ENCODE results near the gene PCNA. TPM values are rescaled to one million over a fixed set of nuclear protein-coding genes. Genes with fewer than 3 reads are reported as not detected.

PCNA gene
- polyA plus RNA-seq, 1 donor (not counting 4 experiments of a cell fraction or from before 2014, with no cell fraction given), result 130 TPM

GRCh38 chr20:5065879-5066383 lies 53.8 kb downstream of the PCNA start:
- no peak overlapping the region for H3K4me3 ChIP-seq (ENCODE audit: control insufficient read depth in 2 of 3, extremely low read depth in 1 of 3, insufficient read depth in 2 of 3, low read depth in 1 of 3, low read length in 3 of 3)
- no peaks in the 10 kb centered on the region for H3K9me3 ChIP-seq (ENCODE audit: control insufficient read depth, low read depth, low read length)
- peak overlapping the region; percentile 97 for H3K27ac ChIP-seq (ENCODE audit: control insufficient read depth, insufficient read depth, low read length)
- H3K4me1 ChIP-seq (ENCODE audit: control insufficient read depth, extremely low read depth, insufficient read depth, low read length), result peaks cover 21% of the 10 kb centered on the region
- H3K4me2 ChIP-seq (ENCODE audit: control insufficient read depth, extremely low read depth, insufficient read depth, low read depth, low read length), result peak overlapping the region; percentile 14
- H3K36me3 ChIP-seq (ENCODE audit: control insufficient read depth in 2 of 2, extremely low read depth in 1 of 2, insufficient read depth in 2 of 2, low read length in 2 of 2), result no peaks in the 10 kb centered on the region
- H3K9ac ChIP-seq (ENCODE audit: control insufficient read depth, extremely low read depth, insufficient read depth, low read length), result peak overlapping the region; percentile 65
- H3K79me2 ChIP-seq (ENCODE audit: control insufficient read depth, insufficient read depth, low read length), result no peaks in the 10 kb centered on the region
- no peaks in the 10 kb centered on the region for H3K9me1 ChIP-seq (ENCODE audit: control insufficient read depth, extremely low read depth, insufficient read depth, low read length)
- H2AFZ ChIP-seq (ENCODE audit: control insufficient read depth, low read length), result peak overlapping the region; percentile 16
- H4K20me1 ChIP-seq (ENCODE audit: control insufficient read depth, extremely low read depth, insufficient read depth, low read length), result no peaks in the 10 kb centered on the region
- FAIRE-seq (peak; percentile 98), DNase-seq (ENCODE audit: low read depth, low spot score) (peak; percentile 95)
- no peaks in the 10 kb centered on the region for H3K27me3 ChIP-seq (ENCODE audit: control insufficient read depth, extremely low read depth, insufficient read depth, low read length)
- dilution Hi-C loops (cut with MboI; ENCODE audit: extremely low pct_ligation_motif_present, low sequenced_read_pairs), result no loop called here
- no peak for TF ChIP-seq EZH2 (IDR thresholded peaks at IDR 0.05; ENCODE audit: low read length)
- TF ChIP-seq, protein P1, sequence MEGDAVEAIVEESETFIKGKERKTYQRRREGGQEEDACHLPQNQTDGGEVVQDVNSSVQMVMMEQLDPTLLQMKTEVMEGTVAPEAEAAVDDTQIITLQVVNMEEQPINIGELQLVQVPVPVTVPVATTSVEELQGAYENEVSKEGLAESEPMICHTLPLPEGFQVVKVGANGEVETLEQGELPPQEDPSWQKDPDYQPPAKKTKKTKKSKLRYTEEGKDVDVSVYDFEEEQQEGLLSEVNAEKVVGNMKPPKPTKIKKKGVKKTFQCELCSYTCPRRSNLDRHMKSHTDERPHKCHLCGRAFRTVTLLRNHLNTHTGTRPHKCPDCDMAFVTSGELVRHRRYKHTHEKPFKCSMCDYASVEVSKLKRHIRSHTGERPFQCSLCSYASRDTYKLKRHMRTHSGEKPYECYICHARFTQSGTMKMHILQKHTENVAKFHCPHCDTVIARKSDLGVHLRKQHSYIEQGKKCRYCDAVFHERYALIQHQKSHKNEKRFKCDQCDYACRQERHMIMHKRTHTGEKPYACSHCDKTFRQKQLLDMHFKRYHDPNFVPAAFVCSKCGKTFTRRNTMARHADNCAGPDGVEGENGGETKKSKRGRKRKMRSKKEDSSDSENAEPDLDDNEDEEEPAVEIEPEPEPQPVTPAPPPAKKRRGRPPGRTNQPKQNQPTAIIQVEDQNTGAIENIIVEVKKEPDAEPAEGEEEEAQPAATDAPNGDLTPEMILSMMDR (optimal IDR thresholded peaks at IDR 0.05 in 1 of 3, IDR thresholded peaks at IDR 0.05 in 1 of 3, conservative IDR thresholded peaks at IDR 0.05 in 1 of 3; ENCODE audit: extremely low read depth in 1 of 3, insufficient read depth in 2 of 3, low read length in 3 of 3), result no peak

DNA sequence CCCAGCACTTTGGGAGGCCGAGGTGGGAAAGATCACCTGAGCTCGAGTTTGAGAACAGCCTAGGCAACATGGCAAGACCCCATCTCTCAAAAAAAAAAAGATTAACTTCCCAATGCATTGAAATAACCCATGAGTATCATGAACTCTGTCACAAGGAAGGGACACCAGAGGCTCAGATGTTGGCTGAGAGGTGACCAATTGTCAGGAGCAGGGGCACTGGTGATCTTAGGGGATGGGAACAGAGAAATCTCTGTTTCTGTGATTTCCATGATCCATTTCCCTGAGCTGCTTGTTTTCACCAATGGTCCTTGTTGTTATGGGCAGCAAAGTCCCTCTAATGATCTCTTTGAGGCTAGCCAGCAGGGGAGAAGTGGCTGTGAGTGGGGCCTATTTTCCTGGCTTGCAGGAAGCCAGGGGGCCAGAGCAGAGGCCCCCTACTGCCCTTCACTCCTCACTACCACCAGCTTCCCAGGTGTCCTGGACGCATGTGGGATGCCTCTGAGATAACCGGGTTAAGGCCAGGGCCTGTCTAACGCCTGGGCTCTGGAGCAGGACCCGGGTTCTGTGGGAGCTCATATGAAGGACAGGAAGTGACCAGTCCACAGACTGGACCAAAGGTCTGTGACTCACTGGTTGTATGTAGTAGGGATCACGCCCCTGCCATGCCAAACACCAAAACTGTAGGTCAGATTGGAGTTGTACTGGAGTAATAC lies 54.4 kb downstream of the PCNA start:
- no peak overlapping the region for H3K4me3 ChIP-seq (ENCODE audit: control insufficient read depth in 2 of 3, extremely low read depth in 1 of 3, insufficient read depth in 2 of 3, low read depth in 1 of 3, low read length in 3 of 3)
- H3K9me1 ChIP-seq (ENCODE audit: control insufficient read depth, extremely low read depth, insufficient read depth, low read length), result no peaks in the 10 kb centered on the region
- no peaks in the 10 kb centered on the region for H3K79me2 ChIP-seq (ENCODE audit: control insufficient read depth, insufficient read depth, low read length)
- DNase-seq (ENCODE audit: low read depth, low spot score) (no peak), FAIRE-seq (no peak)
- H3K36me3 ChIP-seq (ENCODE audit: control insufficient read depth in 2 of 2, extremely low read depth in 1 of 2, insufficient read depth in 2 of 2, low read length in 2 of 2), result no peaks in the 10 kb centered on the region
- H3K9me3 ChIP-seq (ENCODE audit: control insufficient read depth, low read depth, low read length), result no peaks in the 10 kb centered on the region
- peak overlapping the region; percentile 97 for H3K27ac ChIP-seq (ENCODE audit: control insufficient read depth, insufficient read depth, low read length)
- no peak for TF ChIP-seq EZH2 (IDR thresholded peaks at IDR 0.05; ENCODE audit: low read length)
- TF ChIP-seq, protein P1 (optimal IDR thresholded peaks at IDR 0.05 in 1 of 3, IDR thresholded peaks at IDR 0.05 in 1 of 3, conservative IDR thresholded peaks at IDR 0.05 in 1 of 3; ENCODE audit: extremely low read depth in 1 of 3, insufficient read depth in 2 of 3, low read length in 3 of 3), result no peak
- H3K9ac ChIP-seq (ENCODE audit: control insufficient read depth, extremely low read depth, insufficient read depth, low read length), result peak overlapping the region; percentile 65
- H4K20me1 ChIP-seq (ENCODE audit: control insufficient read depth, extremely low read depth, insufficient read depth, low read length), result no peaks in the 10 kb centered on the region
- peaks cover 26% of the 10 kb centered on the region for H3K4me1 ChIP-seq (ENCODE audit: control insufficient read depth, extremely low read depth, insufficient read depth, low read length)
- H3K27me3 ChIP-seq (ENCODE audit: control insufficient read depth, extremely low read depth, insufficient read depth, low read length), result no peaks in the 10 kb centered on the region
- H3K4me2 ChIP-seq (ENCODE audit: control insufficient read depth, extremely low read depth, insufficient read depth, low read depth, low read length), result peak overlapping the region; percentile 14
- dilution Hi-C loops (cut with MboI; ENCODE audit: extremely low pct_ligation_motif_present, low sequenced_read_pairs), result no loop called here
- H2AFZ ChIP-seq (ENCODE audit: control insufficient read depth, low read length), result no peak overlapping the region

Small RNAs within 50 kb of the gene (small RNA-seq; reads per million reads assigned to genes)
- gene RF00019 (ENCODE audit: insufficient read length in 3 of 3, low read depth in 3 of 3, low replicate concordance in 1 of 3) (0 reads per million in 3 experiments), gene RF00568 (ENCODE audit: insufficient read length in 3 of 3, low read depth in 3 of 3, low replicate concordance in 1 of 3) (0 reads per million in 3 experiments), gene RNA5SP474 (ENCODE audit: insufficient read length in 3 of 3, low read depth in 3 of 3, low replicate concordance in 1 of 3) (0.27 to 1.5 (median 1.0) reads per million in 3 experiments)

Other genes with a start within 250 kb of the PCNA start
- gene SLC23A2, start 118.4 kb downstream of the PCNA start, polyA plus RNA-seq, result 9.6 to 14.7 TPM (median 13.4 TPM) in 3 replicates
- 89.3 to 122 TPM (median 102 TPM) in 3 replicates for gene TMEM230, start 6.9 kb downstream of the PCNA start, polyA plus RNA-seq
- 38.9 to 67.1 TPM (median 52.6 TPM) in 3 replicates for gene CDS2, start 7.0 kb upstream of the PCNA start, polyA plus RNA-seq
- gene PROKR2, start 197.0 kb upstream of the PCNA start, polyA plus RNA-seq, result not detected in 3 replicates

Data from keratinocyte (primary cell).